Mucosa of descending colon (tissue), 3 donors: ENCODE measurements around the gene RBM20. TPM values are rescaled to one million over a fixed set of nuclear protein-coding genes. Genes with fewer than 3 reads are reported as not detected.
A peak's percentile ranks its signal among the peaks of the same experiment; 100 is the strongest.
"Not testable (repeated sequence)": the region's sequence is repeated elsewhere in the genome, so short reads cannot be mapped to it uniquely, and the experiment has no call there.

Source experiments
- ATAC-seq: fragments of 200-7000 bp; cut with Tn5 transposase; one replicate; pipeline ENCODE4 v1.9.1; 2020; ENCODE audit warnings: mild to moderate bottlenecking, moderate library complexity
- DNase-seq, 3 donors: peaks; one replicate each; pipeline ENCODE4 v3.0.0-alpha.2; 2020
- H3K36me3 ChIP-seq: fragments of 200-600 bp; one replicate; pipeline ENCODE4 v1.8.0; 2021; ENCODE audit warnings: low read depth, mild to moderate bottlenecking
- H3K4me1 ChIP-seq: fragments of 200-600 bp; one replicate; pipeline ENCODE4 v1.8.0; 2021; ENCODE audit warnings: low read depth, mild to moderate bottlenecking
- H3K4me3 ChIP-seq: fragments of 200-600 bp; one replicate; pipeline ENCODE4 v1.8.0; 2021; ENCODE audit warnings: mild to moderate bottlenecking
- H3K9me3 ChIP-seq: fragments of 200-600 bp; one replicate; pipeline ENCODE4 v1.8.0; 2021; ENCODE audit warnings: mild to moderate bottlenecking
- CTCF ChIP-seq: fragments of 200-600 bp; IDR thresholded peaks from one replicate; pipeline ENCODE4 v1.8.0; 2022; ENCODE audit warnings: antibody characterized with exemption, mild to moderate bottlenecking
- intact Hi-C, 2 donors: fragments of 100-400 bp; cut with DNase I in 1 of 2; cut with micrococcal nuclease in 1 of 2; formaldehyde crosslinking; loops; one replicate each; pipeline versions ENCODE4 v1.11.0 to v1.11.1; 2022; cut with DNase I, micrococcal nuclease
- total RNA-seq, 3 donors: library from RNA; stranded (reverse); fragmentation: NEBNext Ultra II Directional in 2 of 3; extraction: Animal tissue kit (Norgen Biotek cat#: 25700) in 2 of 3; gene quantifications; one replicate each; pipeline versions ENCODE4 v1.2.1 to v1.2.4, GENCODE V29; 2021 to 2023
- donor health status: DM: no; HTN: no; CAD: no; lungs with moderate emphysema.
- donor health status: DM: no; HTN: no; CAD: no.
- donor health status: DM: no; HTN: yes; CAD: no.

Gene RBM20
- total RNA-seq, 3 donors from 2014 or later: 0.46 to 9.7 (median 2.0) TPM

- DNase-seq (no peak), ATAC-seq (no peak)
- H3K4me3 ChIP-seq: no peak overlapping the region
- H3K36me3 ChIP-seq: no peaks in the 10 kb centered on the region
- no peaks in the 10 kb centered on the region for H3K9me3 ChIP-seq
- intact Hi-C loops: no loop called here
- TF ChIP-seq CTCF: no peak
- no peaks in the 10 kb centered on the region for H3K4me1 ChIP-seq
These were observed 11.2 kb downstream of the RBM20 start for GRCh38 chr10:110655320-110655719.

GRCh38 chr10:110656612-110657011 is 12.5 kb downstream of the RBM20 start:
- intact Hi-C loops: no loop called here
- DNase-seq: no peak
- H3K4me3 ChIP-seq: no peak overlapping the region
- no peaks in the 10 kb centered on the region for H3K4me1 ChIP-seq
- H3K36me3 ChIP-seq: no peaks in the 10 kb centered on the region
- no peak for ATAC-seq
- no peak for TF ChIP-seq CTCF
- no peaks in the 10 kb centered on the region for H3K9me3 ChIP-seq

- Histone ChIP-seq H3K4me1 (no peaks in the 10 kb centered on the region), H3K4me3 (no peak overlapping the region), H3K36me3 (no peaks in the 10 kb centered on the region), H3K9me3 (no peaks in the 10 kb centered on the region)
- DNase-seq (no peak), ATAC-seq (peak; percentile 25)
- TF ChIP-seq CTCF: no peak
- intact Hi-C loops: no loop called here
These were observed 14.0 kb downstream of the RBM20 start for GRCh38 chr10:110657973-110658691.

- no peaks in the 10 kb centered on the region for H3K36me3 ChIP-seq
- ATAC-seq (no peak), DNase-seq (no peak)
- no peaks in the 10 kb centered on the region for H3K9me3 ChIP-seq
- TF ChIP-seq CTCF: no peak
- no peaks in the 10 kb centered on the region for H3K4me1 ChIP-seq
- intact Hi-C loops: no loop called here
- no peak overlapping the region for H3K4me3 ChIP-seq
These were observed 15.4 kb downstream of the RBM20 start for GRCh38 chr10:110659558-110659957.

GRCh38 chr10:110660289-110660688 is 16.2 kb downstream of the RBM20 start:
- H3K4me3 ChIP-seq, H3K4me1 ChIP-seq, intact Hi-C loops, ATAC-seq, DNase-seq, H3K9me3 ChIP-seq, H3K36me3 ChIP-seq: not testable (repeated sequence)

- no peak for TF ChIP-seq CTCF
- ATAC-seq (no peak), DNase-seq (no peak)
- no peaks in the 10 kb centered on the region for H3K4me1 ChIP-seq
- H3K36me3 ChIP-seq: no peaks in the 10 kb centered on the region
- no peak overlapping the region for H3K4me3 ChIP-seq
- H3K9me3 ChIP-seq: no peaks in the 10 kb centered on the region
- intact Hi-C loops: no loop called here
These were observed 17.2 kb downstream of the RBM20 start for GRCh38 chr10:110661292-110661691.
